ENCODE data around the gene KANSL1. TPM values are rescaled to one million over a fixed set of nuclear protein-coding genes. Genes with fewer than 3 reads are reported as not detected.
"Not testable (repeated sequence)": the region's sequence is repeated elsewhere in the genome, so short reads cannot be mapped to it uniquely, and the experiment has no call there.

The KANSL1 gene
- total and polyA plus RNA-seq, 2 donors (not counting 1 experiment from before 2014, with no cell fraction given), result 8.4 to 78.6 TPM

GRCh38 chr17:46108120-46108519 is 85.1 kb downstream of the KANSL1 start:
- no peak for DNase-seq (ENCODE audit: low read depth in 2 of 2)
- H3K9me3 ChIP-seq (ENCODE audit: control insufficient read depth, insufficient read depth, low read depth, low read length), result no peaks in the 10 kb centered on the region
- H3K27ac ChIP-seq (ENCODE audit: insufficient read depth, low read length), result no peak overlapping the region
- no peak overlapping the region for H2AFZ ChIP-seq (ENCODE audit: low read length)
- H3K4me1 ChIP-seq (ENCODE audit: control insufficient read depth, extremely low read depth, insufficient read depth, low read length), result no peaks in the 10 kb centered on the region
- H4K20me1 ChIP-seq (ENCODE audit: control insufficient read depth, extremely low read depth, insufficient read depth, low read length), result peaks cover 6% of the 10 kb centered on the region
- no peaks in the 10 kb centered on the region for H3K36me3 ChIP-seq (ENCODE audit: control insufficient read depth, insufficient read depth, low read length)
- TF ChIP-seq EZH2 (IDR thresholded peaks at IDR 0.05; ENCODE audit: low read length, missing control alignments), result no peak
- TF ChIP-seq CTCF (conservative IDR thresholded peaks at IDR 0.05 in 1 of 2, IDR thresholded peaks at IDR 0.05 in 1 of 2; ENCODE audit: low read depth in 1 of 2, low read length in 2 of 2), result no peak
- H3K9ac ChIP-seq (ENCODE audit: insufficient read depth, low read length), result no peak overlapping the region
- H3K79me2 ChIP-seq (ENCODE audit: control insufficient read depth, insufficient read depth, low read length), result peaks cover 93% of the 10 kb centered on the region
- no peak overlapping the region for H3K4me3 ChIP-seq (replicated peaks in 1 of 4; ENCODE audit: control extremely low read depth in 1 of 4, insufficient read depth in 1 of 4, low read depth in 3 of 4, low read length in 4 of 4)
- no peaks in the 10 kb centered on the region for H3K27me3 ChIP-seq (ENCODE audit: control insufficient read depth, insufficient read depth, low read length)
- H3K4me2 ChIP-seq (ENCODE audit: extremely low read depth, insufficient read depth, low read length), result no peak overlapping the region

- Histone ChIP-seq H3K27me3 (ENCODE audit: control insufficient read depth, insufficient read depth, low read length) (no peaks in the 10 kb centered on the region), H3K4me1 (ENCODE audit: control insufficient read depth, extremely low read depth, insufficient read depth, low read length) (no peaks in the 10 kb centered on the region), H3K79me2 (ENCODE audit: control insufficient read depth, insufficient read depth, low read length) (peaks cover 91% of the 10 kb centered on the region), H3K4me2 (ENCODE audit: extremely low read depth, insufficient read depth, low read length) (no peak overlapping the region), H2AFZ (ENCODE audit: low read length) (no peak overlapping the region), H4K20me1 (ENCODE audit: control insufficient read depth, extremely low read depth, insufficient read depth, low read length) (peaks cover 2% of the 10 kb centered on the region), H3K4me3 (replicated peaks in 1 of 4; ENCODE audit: control extremely low read depth in 1 of 4, insufficient read depth in 1 of 4, low read depth in 3 of 4, low read length in 4 of 4) (no peak overlapping the region), H3K9ac (ENCODE audit: insufficient read depth, low read length) (no peak overlapping the region), H3K36me3 (ENCODE audit: control insufficient read depth, insufficient read depth, low read length) (no peaks in the 10 kb centered on the region), H3K9me3 (ENCODE audit: control insufficient read depth, insufficient read depth, low read depth, low read length) (no peaks in the 10 kb centered on the region), H3K27ac (ENCODE audit: insufficient read depth, low read length) (no peak overlapping the region)
- no peak for DNase-seq (ENCODE audit: low read depth in 2 of 2)
- TF ChIP-seq CTCF (conservative IDR thresholded peaks at IDR 0.05 in 1 of 2, IDR thresholded peaks at IDR 0.05 in 1 of 2; ENCODE audit: low read depth in 1 of 2, low read length in 2 of 2), result no peak
- no peak for TF ChIP-seq EZH2 (IDR thresholded peaks at IDR 0.05; ENCODE audit: low read length, missing control alignments)
Measured at GRCh38 chr17:46106966-46107644, 86.1 kb downstream of the KANSL1 start.

GRCh38 chr17:46102806-46103205 is 90.4 kb downstream of the KANSL1 start:
- H3K27ac ChIP-seq (ENCODE audit: insufficient read depth, low read length); H3K9me3 ChIP-seq (ENCODE audit: control insufficient read depth, insufficient read depth, low read depth, low read length); H4K20me1 ChIP-seq (ENCODE audit: control insufficient read depth, extremely low read depth, insufficient read depth, low read length); H3K4me2 ChIP-seq (ENCODE audit: extremely low read depth, insufficient read depth, low read length); H3K27me3 ChIP-seq (ENCODE audit: control insufficient read depth, insufficient read depth, low read length); H3K4me3 ChIP-seq (replicated peaks in 1 of 4; ENCODE audit: control extremely low read depth in 1 of 4, insufficient read depth in 1 of 4, low read depth in 3 of 4, low read length in 4 of 4); H3K9ac ChIP-seq (ENCODE audit: insufficient read depth, low read length); H3K4me1 ChIP-seq (ENCODE audit: control insufficient read depth, extremely low read depth, insufficient read depth, low read length); H2AFZ ChIP-seq (ENCODE audit: low read length); DNase-seq (ENCODE audit: low read depth in 2 of 2); H3K36me3 ChIP-seq (ENCODE audit: control insufficient read depth, insufficient read depth, low read length): not testable (repeated sequence)
- H3K79me2 ChIP-seq (ENCODE audit: control insufficient read depth, insufficient read depth, low read length), result peaks cover 81% of the 10 kb centered on the region

GRCh38 chr17:46101785-46102617 is 91.2 kb downstream of the KANSL1 start:
- H3K4me1 ChIP-seq (ENCODE audit: control insufficient read depth, extremely low read depth, insufficient read depth, low read length); H3K4me3 ChIP-seq (replicated peaks in 1 of 4; ENCODE audit: control extremely low read depth in 1 of 4, insufficient read depth in 1 of 4, low read depth in 3 of 4, low read length in 4 of 4); H3K36me3 ChIP-seq (ENCODE audit: control insufficient read depth, insufficient read depth, low read length); H3K27ac ChIP-seq (ENCODE audit: insufficient read depth, low read length); H3K9ac ChIP-seq (ENCODE audit: insufficient read depth, low read length); H3K4me2 ChIP-seq (ENCODE audit: extremely low read depth, insufficient read depth, low read length); H2AFZ ChIP-seq (ENCODE audit: low read length); H4K20me1 ChIP-seq (ENCODE audit: control insufficient read depth, extremely low read depth, insufficient read depth, low read length); H3K9me3 ChIP-seq (ENCODE audit: control insufficient read depth, insufficient read depth, low read depth, low read length); H3K27me3 ChIP-seq (ENCODE audit: control insufficient read depth, insufficient read depth, low read length); DNase-seq (ENCODE audit: low read depth in 2 of 2): not testable (repeated sequence)
- H3K79me2 ChIP-seq (ENCODE audit: control insufficient read depth, insufficient read depth, low read length), result peaks cover 81% of the 10 kb centered on the region

All from fibroblast of lung (primary cell).